HG02973 (cell line): ENCODE data around the gene CEP85L.

Experiments used
- ATAC-seq: cut with Tn5 transposase; IDR thresholded peaks from one replicate; pipeline ENCODE4 v1.9.1; 2021; ENCODE audit warnings: moderate library complexity; ENCODE audit not compliant: unreplicated experiment

The CEP85L gene

DNA sequence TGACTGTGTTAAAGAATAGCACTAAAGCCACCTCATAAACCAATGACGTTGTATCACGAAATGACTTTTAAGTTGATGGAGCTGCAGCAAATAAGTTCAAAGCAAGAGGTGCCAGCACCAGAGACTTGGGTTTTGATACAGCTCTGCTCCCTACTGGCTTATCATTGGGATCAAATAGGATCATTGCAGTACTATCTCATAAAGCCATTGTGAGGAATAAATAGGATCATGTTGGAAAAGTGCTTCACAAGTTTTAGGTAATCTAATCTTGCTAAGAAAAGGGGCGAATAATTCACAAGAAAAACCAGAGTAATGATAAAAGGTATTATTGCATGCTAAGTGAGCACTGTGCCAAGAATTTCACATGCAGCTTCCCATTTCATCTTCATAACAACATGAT is 10.4 kb upstream of the CEP85L start:
- ATAC-seq = no peak

DNA sequence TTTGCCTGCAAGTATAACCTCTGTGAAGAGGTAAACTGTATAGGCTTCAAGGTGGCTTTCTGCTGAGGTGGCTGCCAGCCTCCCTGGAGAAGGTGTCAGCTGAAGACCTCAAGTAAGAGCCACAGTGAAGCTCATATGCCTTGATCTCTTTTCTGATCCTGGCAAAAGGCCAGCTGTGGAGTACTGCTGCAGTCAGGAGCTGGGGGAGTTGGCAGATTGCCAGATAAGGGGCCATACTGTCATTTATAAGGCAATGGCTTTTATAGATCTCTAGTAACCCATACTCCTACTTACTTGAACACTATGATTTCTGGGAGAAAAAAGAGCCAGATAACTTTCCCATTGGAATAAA is 8.8 kb upstream of the CEP85L start:
- no peak for ATAC-seq

DNA sequence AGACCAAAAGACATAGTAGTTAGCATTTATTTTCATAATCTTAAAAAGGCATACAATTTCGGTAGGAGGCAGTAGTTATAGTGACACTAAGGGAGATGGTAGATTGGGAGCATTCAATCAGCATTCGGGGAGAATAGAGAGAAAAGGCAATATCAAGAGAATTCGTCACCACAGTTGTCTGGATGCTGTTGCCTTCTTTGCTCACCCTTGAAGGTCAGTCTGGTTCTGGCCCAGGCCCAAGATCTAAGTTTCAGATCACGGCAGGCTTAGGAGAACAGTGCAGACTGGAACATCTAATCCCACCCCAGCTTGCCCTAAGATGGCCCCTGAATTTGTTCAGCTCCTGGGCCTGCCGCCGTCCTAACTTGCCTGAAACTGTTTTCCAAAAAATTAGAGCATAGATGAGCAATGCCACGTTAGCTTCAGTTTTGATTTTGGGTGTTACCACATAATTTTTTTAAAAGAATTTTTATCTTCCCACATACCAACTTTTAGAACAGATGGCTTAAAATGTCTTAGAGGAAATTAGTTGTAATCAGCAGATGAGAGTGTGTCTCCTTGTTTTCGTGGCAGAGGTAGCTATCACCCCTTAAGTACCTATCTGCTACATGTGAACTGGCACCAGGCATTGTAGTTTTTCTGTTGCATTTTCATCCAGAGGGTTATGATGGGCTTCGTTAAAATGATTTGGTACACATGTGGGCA is 8.3 kb upstream of the CEP85L start:
- ATAC-seq = no peak

DNA sequence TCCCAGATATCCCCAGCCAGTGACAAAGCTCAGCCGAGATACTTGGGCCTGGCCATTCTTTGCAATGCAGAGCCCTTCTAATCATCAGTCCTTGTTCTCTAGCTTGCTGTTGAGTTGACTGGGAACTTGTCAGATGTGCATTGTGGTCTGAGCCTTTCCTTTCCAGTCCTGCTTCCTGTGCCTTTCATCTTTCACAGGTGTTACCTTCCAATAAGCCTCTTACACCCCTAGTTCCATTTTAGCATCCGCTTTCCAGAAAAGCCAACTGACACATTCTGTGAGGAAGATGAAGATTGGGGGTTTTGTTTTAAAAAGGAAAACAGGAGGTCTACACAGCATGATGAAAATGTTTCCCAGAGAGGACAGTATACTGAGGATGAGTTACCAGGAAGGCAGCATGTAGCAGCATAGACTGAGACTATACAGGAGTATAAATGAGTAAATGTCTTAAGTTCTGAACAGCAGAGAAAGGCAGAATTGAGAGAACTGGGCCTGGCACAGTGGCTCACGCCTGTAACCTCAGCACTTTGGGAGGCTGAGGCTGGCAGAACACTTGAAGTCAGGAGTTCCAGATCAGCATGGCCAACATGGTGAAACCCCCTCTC is 5.6 kb upstream of the CEP85L start:
- no peak for ATAC-seq

DNA sequence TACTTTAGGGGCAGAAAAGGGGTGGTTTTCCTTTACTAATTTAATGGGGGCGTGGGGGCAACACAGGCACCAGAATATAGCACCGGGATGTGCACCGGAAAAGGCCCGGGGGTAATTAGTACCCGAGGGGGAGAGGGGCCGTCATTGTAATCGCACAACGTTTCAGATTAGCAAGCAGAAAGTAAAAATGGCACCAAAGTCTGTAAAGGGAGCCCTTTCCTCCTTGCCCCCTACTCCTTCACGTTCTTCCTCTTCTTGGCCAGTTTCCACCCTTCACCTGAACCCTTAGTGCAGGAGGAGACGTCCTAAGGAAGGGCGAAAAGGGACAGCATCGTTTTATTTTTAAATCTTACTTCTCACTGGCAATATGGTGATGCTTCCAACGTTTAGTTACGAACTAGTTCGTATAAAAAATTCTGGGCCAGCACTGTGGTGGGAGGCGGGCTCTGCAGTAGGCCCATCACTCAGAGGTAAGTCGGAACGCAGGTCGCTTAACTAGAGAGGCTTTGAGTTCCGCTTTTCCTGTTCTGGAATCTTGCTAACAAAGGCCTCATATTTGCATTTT is 742 bp upstream of the CEP85L start:
- ATAC-seq = no peak

DNA sequence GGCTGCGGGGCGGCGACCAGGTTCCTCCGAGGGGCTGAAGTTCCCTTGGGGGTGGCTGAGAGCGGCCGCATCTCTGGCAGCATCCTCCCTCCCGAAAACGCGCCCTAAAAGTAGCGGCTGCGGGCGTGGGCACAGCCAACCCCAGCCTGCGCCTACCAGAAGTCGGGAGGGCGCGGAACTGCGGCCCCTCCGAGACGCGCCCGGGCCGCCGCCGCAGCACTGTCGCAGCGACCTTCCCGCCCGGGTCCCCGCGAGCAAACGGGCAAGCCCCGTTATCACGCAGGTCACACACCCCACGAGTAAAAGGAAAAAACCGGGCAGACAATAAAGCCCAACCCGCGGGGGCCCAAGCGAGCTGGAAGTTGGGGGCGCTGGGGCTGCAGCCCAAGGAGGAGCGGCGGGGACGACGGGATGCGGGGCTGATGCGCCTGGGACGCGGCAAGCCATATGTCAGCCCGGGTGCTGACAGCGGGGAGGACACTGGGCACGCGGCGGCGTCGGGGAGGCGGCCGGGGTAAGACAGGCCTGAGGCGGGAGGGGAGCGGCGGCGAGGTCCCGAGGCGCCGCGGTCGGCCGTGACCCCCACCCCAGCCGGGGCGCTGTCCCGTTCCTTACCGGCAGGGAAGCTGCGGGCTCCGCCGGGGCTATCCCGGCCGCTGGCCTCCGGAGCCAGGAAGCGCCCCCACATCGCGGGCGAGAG is 659 bp downstream of the CEP85L start:
- peak; percentile 33 for ATAC-seq

DNA sequence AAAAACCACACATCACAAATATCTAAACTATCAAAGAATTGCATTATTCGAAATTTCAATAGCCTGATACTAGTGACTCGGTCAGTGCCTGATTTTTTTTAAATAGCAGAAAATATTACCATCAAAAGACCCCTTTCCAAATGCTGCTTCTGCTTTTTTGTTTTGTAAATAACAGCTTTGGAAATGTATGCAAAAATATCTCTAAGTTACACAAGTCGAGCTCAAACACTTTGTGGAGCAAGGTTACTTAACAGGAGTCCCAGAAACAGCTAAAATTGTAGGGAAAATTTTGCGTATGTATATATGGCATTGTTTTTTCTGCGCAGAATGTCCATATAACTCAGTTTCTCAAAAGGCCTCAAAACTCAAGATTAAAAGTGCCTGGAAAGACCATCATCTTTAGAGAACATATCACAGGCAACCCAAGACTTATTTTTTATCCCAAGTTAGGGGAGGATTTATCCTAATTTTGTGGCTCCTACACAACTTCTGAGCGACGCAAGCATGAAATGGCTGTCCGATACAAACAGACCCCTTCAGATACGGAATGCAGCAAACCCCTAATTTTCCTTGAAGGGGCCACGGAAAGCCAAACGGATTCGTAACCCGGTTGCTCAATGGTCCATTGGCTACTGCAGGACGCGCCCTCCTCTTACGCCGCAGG is 1.3 kb downstream of the CEP85L start:
- ATAC-seq = peak; percentile 19

DNA sequence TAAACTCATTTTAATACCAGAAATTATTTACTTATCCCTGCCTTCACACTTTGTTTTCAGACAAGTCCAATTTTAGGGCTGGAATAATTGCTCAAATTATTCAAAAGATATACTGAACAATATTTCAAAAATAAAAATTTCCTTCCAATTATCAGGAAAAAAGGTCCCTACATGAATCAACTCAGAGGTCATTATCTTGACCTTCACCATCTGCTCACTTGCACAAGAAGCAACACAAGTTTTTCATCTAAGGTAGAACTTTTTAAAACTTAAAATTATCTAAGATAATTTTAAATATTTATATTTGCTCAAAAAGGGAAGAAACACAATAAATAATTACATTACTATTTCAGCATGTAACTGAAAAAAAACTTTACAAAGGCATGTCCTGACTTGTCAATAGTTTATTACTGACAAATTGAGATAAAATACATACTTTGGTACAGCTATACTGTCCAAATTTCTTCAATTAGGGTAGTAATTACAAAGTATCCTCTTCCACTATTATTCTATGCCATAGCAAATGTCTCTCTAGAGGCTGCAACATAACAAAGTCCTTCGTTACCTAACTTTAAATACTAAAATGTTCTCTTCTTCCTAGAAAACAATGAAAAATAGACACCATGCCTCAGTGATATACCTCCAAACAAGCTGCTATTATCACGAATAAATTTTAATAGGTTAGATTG is 2.4 kb downstream of the CEP85L start:
- ATAC-seq = no peak

DNA sequence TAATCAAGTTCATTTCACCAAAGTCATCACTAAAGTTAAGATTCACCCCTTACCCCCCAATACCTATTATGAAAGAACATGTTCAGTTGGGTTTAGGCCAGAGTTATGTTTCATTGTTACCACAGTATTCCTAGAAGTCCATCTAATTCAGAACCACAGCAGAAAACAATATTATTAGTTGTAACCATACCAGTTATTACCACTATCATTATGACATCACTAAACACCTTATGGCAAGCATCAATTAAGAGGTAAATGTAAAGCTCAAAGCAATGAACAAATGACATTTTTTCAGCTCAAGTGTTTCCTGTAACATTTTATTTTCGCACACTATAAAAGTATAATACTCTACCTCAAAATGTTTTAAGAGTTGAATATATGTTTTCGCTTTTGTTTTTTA is 4.4 kb downstream of the CEP85L start:
- no peak for ATAC-seq

DNA sequence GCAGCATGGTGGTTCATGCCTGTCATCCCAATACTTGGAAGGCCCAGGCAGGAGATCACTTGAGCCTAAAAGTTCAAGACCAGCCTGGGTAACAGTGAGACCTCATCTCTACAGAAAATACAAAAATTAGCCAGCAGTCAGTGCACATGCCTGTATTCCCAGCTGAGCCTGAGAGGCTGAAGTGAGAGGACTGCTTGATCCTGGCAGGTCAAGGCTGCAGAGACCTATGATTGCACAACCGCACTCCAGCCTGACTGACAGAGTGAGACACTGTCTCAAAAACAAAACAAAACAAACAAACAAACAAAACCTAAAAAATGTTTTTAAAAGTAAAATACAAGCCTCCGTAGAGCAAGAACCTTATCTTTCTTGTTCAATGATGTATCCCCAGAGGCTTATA is 6.0 kb downstream of the CEP85L start:
- no peak for ATAC-seq

DNA sequence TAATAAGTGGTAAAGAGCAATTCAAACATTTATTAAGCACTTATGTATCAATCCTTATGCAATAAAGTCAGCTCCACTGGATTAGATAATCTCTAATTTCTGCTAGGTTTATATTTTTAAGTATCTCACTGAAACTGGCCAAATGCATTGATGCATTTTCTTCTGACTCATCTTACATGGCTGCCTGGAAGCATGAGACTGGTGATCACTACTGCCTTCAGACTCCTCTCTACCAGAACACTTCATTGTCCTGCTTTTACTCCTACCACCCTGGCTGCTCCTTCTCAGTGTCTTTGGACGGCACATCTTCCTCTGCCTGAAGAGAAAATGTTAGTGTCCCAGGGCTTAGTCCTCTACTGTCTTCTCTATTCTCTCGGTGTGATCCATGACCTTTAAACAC is 7.4 kb downstream of the CEP85L start:
- no peak for ATAC-seq

DNA sequence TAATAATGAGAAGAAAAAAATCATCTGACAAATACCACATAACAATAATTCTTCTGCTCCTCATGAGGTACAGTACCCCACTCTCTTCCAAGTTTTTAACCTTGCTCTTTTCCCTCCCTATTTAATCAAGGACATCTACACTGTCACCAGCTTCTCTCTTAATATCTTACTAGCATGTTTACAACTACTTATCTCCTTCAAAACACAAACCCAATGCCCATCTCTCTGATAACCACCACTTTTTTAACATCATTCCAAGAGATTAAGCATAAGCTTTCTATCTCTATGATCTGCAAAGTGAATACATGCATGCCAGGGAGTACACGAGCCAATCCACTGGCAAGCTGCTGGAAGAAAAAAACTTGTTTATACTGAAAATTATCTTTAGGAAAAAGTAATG is 10.3 kb downstream of the CEP85L start:
- ATAC-seq = no peak

DNA sequence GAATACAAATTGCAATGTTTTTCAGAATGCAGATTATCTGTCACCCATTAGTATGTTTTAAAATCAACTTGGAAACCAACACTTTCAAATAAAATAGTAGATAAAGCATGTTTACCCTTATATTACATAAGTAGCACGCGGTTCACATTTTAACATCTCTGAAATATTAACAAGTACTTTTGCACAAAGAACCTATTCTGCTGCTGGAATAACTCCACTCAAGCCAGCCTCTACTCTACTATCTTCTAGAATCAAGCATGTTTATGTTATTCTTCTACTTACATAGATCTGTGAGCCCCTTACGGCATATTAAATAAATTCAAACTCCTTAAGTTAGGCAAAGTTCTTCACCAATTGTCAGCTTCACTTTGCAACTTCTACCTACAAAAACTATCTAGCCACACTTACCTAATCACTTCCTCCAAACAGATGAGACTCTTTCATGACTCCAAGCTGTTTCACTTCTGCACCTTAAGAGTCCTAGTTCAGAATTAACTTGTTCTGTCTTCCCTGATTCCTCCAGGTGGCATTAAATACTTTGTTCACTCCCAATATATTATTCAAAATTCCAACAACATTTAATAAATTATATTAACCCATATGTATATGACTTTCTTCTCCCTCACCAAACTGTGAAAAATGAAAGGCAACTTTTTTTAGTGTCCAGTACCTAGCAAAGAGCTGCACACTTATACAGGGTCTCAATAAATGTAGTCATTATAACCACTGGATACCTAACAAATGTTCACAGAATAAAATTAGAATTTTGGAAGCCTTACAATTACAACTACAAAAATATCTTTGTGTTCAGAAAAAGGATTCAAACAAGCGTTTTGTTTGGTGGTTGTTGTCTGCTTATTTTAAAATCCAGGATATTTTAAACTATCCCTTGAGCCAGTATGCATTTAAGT is 12.1 kb downstream of the CEP85L start:
- ATAC-seq = peak; percentile 82

DNA sequence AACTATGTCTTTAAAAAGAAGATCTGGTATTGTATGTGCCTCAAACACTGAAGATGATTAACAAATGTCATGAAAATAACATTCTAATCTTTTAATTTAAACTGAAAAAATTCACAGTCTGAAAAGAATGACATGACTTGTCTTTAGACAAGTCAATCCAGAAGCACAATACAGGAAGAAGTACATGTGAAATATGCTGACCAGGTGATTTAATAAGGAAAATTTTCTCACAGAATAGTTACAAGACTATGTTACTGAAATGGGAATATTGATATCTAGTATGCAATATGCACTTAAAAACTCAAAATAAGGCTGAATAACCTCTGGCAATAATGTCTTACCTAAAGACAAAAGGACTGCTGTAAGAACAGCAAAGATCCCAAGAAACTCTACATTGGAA is 13.1 kb downstream of the CEP85L start:
- no peak for ATAC-seq

DNA sequence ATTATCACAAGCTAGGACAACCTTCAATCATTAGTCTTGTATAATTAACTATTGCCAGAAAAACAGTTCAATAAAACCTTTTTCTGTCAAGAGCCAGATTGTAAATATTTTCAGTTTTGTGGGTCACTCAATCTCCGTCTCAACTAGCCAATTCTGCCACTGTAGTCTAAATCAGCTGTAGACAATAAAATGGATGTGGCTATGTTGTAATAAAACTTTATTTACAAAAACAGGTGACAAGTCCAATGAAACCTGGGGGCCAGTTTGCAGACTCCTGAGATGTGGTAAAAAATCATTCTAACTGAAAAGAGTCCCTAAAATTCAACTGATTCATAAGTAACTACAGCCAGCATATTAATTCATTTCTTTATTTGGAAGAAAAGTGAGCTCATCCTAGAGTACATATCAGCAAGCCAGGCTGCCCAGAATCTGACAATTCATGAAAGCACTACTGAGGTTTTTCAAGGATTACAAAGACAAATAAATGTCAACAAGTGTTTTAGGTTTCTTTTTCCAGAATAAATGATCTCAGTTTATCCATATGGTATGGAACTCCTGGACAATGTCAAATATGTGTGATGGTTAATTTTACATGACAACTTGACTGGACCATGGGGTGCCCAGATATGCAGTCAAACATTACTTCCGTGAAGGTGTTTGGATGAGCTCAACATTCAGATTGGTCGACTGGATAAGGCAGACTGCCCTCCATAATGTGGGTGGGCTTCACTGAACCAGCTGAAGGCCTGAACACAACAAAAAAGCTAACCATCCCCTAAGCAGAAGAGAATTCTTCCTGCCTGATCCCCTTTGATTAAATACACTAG is 15.3 kb downstream of the CEP85L start:
- ATAC-seq = no peak

DNA sequence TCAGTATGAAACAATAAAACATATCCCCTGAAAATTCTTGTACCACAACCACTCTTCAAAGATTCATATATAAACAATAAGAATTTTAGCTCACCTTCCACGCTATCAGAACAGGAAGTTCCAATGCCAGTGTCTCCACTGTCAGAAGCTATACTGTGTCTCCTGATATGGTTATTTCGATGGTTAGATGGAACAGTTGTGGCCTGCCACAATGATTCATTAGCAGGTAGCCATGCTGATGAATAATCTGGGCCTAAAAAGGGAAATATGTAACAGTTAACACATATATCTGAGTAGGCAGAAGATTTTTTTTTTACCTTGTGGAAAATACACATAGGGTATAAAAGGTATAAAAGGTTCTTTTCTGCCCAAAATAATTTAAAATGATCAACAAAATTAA is 19.0 kb downstream of the CEP85L start:
- no peak for ATAC-seq

DNA sequence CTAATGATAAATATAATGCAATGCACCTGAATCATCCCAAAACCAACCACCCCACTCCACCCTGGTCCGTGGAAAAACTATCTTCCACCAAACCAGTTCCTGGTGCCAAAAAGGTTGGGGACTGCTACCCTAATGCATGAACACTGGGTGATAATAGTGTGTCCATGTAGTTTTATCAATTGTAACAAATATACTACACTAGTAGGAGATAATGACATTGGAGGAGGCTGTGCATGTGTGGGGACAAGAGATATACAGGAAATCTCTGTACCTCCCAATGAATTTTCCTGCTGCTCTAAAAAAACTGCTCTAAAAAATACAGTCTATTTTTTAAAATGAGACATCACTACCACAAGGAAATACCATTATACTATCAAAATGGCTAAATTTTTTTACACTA is 20.5 kb downstream of the CEP85L start:
- no peak for ATAC-seq

DNA sequence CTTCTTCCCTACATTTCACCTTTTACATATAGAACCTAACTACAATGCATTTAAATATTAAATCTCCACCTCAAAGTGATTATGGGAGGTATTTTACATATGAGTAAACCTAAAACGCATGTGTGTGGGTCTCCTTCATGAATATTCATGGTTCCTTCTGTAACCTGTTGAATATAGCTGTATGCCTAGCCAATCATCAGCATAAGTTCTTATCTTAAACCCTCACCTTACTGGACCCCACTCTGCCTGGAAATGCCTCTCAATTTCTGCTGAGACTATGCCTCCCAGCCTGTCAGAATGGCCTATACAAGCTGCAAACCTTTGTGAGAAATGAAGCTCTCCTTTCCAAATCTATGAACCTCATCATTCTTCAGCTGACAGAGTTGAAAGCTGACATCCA is 21.3 kb downstream of the CEP85L start:
- no peak for ATAC-seq

DNA sequence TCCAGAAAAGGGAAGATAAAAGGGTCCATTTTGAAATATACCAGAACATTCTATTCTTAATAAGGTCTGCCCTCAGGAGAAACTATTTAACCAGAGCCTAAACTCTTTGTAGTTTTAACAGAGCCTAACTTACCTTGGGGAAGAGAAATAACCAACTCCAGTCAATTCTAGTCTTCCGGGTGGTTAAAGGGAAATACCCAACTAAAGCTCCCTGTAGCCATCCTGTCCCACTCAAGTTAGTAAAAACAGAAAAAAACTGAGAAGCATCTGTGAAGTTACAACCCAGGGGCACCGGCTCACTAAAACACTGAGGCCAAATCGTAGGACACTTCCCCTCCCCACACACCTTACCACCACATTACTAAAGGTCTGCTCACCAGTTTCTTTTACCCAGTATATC is 23.7 kb downstream of the CEP85L start:
- no peak for ATAC-seq
